ENCODE data around the gene ACVR1.
"Not testable (repeated sequence)": the region's sequence is repeated elsewhere in the genome, so short reads cannot be mapped to it uniquely, and the experiment has no call there.

The ACVR1 gene

GRCh38 chr2:157831573-157832315 lies 44.4 kb downstream of the ACVR1 start:
- no peak overlapping the region for H3K4me3 ChIP-seq (ENCODE audit: low read length)
- no peak for DNase-seq (ENCODE audit: low read depth)
- TF ChIP-seq, protein P1, sequence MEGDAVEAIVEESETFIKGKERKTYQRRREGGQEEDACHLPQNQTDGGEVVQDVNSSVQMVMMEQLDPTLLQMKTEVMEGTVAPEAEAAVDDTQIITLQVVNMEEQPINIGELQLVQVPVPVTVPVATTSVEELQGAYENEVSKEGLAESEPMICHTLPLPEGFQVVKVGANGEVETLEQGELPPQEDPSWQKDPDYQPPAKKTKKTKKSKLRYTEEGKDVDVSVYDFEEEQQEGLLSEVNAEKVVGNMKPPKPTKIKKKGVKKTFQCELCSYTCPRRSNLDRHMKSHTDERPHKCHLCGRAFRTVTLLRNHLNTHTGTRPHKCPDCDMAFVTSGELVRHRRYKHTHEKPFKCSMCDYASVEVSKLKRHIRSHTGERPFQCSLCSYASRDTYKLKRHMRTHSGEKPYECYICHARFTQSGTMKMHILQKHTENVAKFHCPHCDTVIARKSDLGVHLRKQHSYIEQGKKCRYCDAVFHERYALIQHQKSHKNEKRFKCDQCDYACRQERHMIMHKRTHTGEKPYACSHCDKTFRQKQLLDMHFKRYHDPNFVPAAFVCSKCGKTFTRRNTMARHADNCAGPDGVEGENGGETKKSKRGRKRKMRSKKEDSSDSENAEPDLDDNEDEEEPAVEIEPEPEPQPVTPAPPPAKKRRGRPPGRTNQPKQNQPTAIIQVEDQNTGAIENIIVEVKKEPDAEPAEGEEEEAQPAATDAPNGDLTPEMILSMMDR (conservative IDR thresholded peaks at IDR 0.05; ENCODE audit: low read length): no peak

GRCh38 chr2:157830696-157831570 lies 45.2 kb downstream of the ACVR1 start:
- peak; percentile 90 for DNase-seq (ENCODE audit: low read depth)
- TF ChIP-seq, protein P1 (conservative IDR thresholded peaks at IDR 0.05; ENCODE audit: low read length): no peak
- no peak overlapping the region for H3K4me3 ChIP-seq (ENCODE audit: low read length)

DNA sequence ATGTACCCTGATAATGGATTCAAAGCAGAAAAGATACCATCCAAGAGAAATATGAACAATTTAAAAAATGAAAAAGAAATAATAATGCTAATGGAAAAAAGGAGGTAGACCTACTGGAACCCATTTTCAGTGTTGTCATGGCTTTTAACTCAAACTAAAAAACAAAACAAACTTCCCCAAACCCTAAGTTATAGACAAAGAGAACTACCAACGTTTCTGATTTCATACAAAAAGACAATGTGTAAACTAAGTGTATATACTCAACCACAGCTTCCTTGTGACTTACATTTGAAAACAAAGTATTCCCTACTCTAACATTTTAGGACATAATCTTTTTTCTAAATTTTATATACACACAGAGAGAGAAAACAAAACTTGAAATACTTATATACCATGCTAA lies 45.9 kb downstream of the ACVR1 start:
- no peak for DNase-seq (ENCODE audit: low read depth)
- no peak overlapping the region for H3K4me3 ChIP-seq (ENCODE audit: low read length)
- TF ChIP-seq, protein P1 (conservative IDR thresholded peaks at IDR 0.05; ENCODE audit: low read length): no peak

- TF ChIP-seq, protein P1 (conservative IDR thresholded peaks at IDR 0.05; ENCODE audit: low read length): no peak
- DNase-seq (ENCODE audit: low read depth): no peak
- H3K4me3 ChIP-seq (ENCODE audit: low read length): no peak overlapping the region
These were observed 48.8 kb downstream of the ACVR1 start for GRCh38 chr2:157827377-157827776.

DNA sequence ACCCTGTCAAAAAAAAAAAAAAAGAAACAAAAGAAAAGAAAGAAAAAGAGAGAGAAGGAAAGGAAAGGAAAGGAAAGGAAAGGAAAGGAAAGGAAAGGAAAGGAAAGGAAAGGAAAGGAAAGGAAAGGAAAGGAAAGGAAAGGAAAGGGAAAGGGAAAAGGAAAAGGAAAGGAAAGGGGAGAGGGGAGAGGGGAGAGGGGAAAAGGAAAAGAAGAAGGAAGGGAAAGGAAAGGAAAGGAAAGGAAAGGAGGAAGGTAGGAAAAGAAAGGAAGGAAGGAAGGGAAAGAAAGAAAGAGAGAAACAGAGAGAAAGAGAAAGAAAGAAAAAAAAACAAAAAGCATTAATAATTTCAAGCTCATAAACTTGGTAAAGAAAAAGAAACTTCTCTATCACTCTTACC lies 49.5 kb downstream of the ACVR1 start:
- not testable (repeated sequence) for H3K4me3 ChIP-seq (ENCODE audit: low read length); DNase-seq (ENCODE audit: low read depth)

DNA sequence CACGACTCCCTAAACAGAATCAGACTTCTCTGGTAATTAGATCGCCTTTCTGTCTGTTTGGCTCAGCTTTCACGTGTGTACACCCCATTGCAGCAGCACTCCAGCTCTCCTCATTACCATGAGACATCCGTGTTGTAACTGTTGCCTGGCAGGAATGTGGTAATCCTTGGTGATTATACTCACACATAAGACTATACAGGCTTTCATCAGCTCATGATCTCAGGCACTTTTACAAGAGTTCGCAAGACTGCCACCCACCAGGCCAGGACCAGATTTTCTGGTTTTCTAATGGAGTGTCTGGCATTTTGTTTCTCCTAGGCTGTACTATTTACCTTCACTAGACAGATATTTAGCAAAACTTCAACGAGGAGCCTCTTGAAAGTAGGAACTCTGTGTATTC lies 50.2 kb downstream of the ACVR1 start:
- TF ChIP-seq, protein P1 (conservative IDR thresholded peaks at IDR 0.05; ENCODE audit: low read length): no peak
- no peak overlapping the region for H3K4me3 ChIP-seq (ENCODE audit: low read length)
- DNase-seq (ENCODE audit: low read depth): peak; percentile 90

GRCh38 chr2:157822993-157823392 lies 53.1 kb downstream of the ACVR1 start:
- no peak for DNase-seq (ENCODE audit: low read depth)
- TF ChIP-seq, protein P1 (conservative IDR thresholded peaks at IDR 0.05; ENCODE audit: low read length): no peak
- no peak overlapping the region for H3K4me3 ChIP-seq (ENCODE audit: low read length)

All from AG10803 (cell line).